GM18519 (cell line): ENCODE data around the gene CYP11A1.

Experiments
- ATAC-seq: cut with Tn5 transposase; IDR thresholded peaks from one replicate; pipeline ENCODE4 v1.9.1; 2021; ENCODE audit warnings: mild to moderate bottlenecking, moderate library complexity; ENCODE audit not compliant: unreplicated experiment, low FRiP score

Gene CYP11A1

GRCh38 chr15:74367296-74367854 lies at the start of gene CYP11A1:
Gene CYP11A1, minus strand, starts transcription at chr15:74367646. Its CDS starts 61 bp downstream, at chr15:74367585.
- no peak for ATAC-seq

GRCh38 chr15:74417225-74417624 lies 49.8 kb upstream of the CYP11A1 start:
- no peak for ATAC-seq

- no peak for ATAC-seq
Measured at GRCh38 chr15:74415966-74416916, 48.8 kb upstream of the CYP11A1 start.

- no peak for ATAC-seq
Measured at GRCh38 chr15:74414603-74415338, 47.3 kb upstream of the CYP11A1 start.

- ATAC-seq, result no peak
Measured at GRCh38 chr15:74414081-74414580, 46.7 kb upstream of the CYP11A1 start.

GRCh38 chr15:74413350-74414080 lies 46.1 kb upstream of the CYP11A1 start:
- ATAC-seq, result no peak

- ATAC-seq, result no peak
Measured at GRCh38 chr15:74412159-74412558, 44.7 kb upstream of the CYP11A1 start.

- ATAC-seq, result no peak
Measured at GRCh38 chr15:74411686-74412085, 44.2 kb upstream of the CYP11A1 start.

GRCh38 chr15:74410502-74410901 lies 43.1 kb upstream of the CYP11A1 start:
- no peak for ATAC-seq

GRCh38 chr15:74409225-74409624 lies 41.8 kb upstream of the CYP11A1 start:
- ATAC-seq, result no peak

- ATAC-seq, result no peak
Measured at GRCh38 chr15:74408815-74409214, 41.4 kb upstream of the CYP11A1 start.

GRCh38 chr15:74408385-74408784 lies 40.9 kb upstream of the CYP11A1 start:
- ATAC-seq, result no peak

- no peak for ATAC-seq
Measured at GRCh38 chr15:74406992-74407705, 39.7 kb upstream of the CYP11A1 start.

GRCh38 chr15:74406517-74406916 lies 39.1 kb upstream of the CYP11A1 start:
- ATAC-seq, result no peak

GRCh38 chr15:74405823-74406222 lies 38.4 kb upstream of the CYP11A1 start:
- ATAC-seq, result no peak

GRCh38 chr15:74403991-74404563 lies 36.6 kb upstream of the CYP11A1 start:
- ATAC-seq, result no peak

- ATAC-seq, result no peak
Measured at GRCh38 chr15:74403588-74403919, 36.1 kb upstream of the CYP11A1 start.

- no peak for ATAC-seq
Measured at GRCh38 chr15:74402873-74403587, 35.6 kb upstream of the CYP11A1 start.

GRCh38 chr15:74402337-74402841 lies 34.9 kb upstream of the CYP11A1 start:
- no peak for ATAC-seq
